GM12892 (cell line): ENCODE data around the gene ARHGAP21.

ENCODE experiments used
- POLR2A ChIP-seq: IDR thresholded peaks from 2 replicates; pipeline ENCODE4 v1.6.1; 2011; ENCODE audit warnings: low read depth, low read length, control low read depth
- POLR2AphosphoS5 ChIP-seq: IDR thresholded peaks from 2 replicates; pipeline ENCODE4 v1.6.1; 2011; ENCODE audit warnings: low read depth, low read length, control low read depth

DNA sequence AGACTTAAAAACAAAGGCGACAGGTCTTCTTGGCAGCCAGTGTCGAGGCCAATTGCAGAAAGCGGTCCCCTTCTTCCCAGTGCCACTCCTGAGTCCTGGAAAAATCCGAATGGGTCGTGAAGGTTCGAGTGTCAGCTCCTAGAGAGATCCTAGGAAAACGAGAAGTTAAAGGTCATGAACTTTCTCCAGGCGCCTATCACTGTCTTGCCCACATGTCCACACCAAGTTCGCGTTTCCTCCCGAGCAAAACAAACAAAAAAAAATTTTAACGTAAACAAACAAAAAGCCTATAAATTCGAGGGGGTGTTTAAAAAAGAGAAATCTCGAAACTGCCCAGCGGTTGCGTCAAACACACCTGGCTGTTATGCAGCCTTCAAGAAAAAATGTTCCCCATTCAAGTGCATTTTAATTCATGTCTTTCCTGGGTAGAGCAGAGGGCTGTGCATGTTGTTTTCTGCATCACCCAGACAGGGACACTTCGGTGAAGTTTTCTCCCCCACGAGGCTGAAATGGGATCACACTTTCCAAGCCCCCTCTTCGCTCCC is 1.5 kb downstream of the ARHGAP21 start:
- no peak for TF ChIP-seq POLR2A
- TF ChIP-seq POLR2AphosphoS5 = no peak
